Measurements from ENCODE around the gene TRMT1. TPM values are rescaled to one million over a fixed set of nuclear protein-coding genes. Genes with fewer than 3 reads are reported as not detected.

TRMT1 gene
- total RNA-seq, 4 donors from 2014 or later, result 35.1 to 46.2 (median 40.6) TPM

GRCh38 chr19:13060233-13060963 lies 56.1 kb downstream of the TRMT1 start:
- peak overlapping the region; percentile 53 for H3K4me3 ChIP-seq
- no peaks in the 10 kb centered on the region for H3K27me3 ChIP-seq
- H3K27ac ChIP-seq, result peak overlapping the region; percentile 92
- TF ChIP-seq POLR2AphosphoS5 (IDR thresholded peaks at IDR 0.05), result no peak
- no peak for TF ChIP-seq EP300 (IDR thresholded peaks at IDR 0.05)
- no peak for TF ChIP-seq CTCF (IDR thresholded peaks at IDR 0.05)
- TF ChIP-seq POLR2A (IDR thresholded peaks at IDR 0.05), result no peak
- WGBS, result 10% methylated on average over 14 of the region's 19 CpGs
- H3K9me3 ChIP-seq, result no peaks in the 10 kb centered on the region
- DNase-seq (ENCODE audit: low spot score in 2 of 2), result no peak
- no peaks in the 10 kb centered on the region for H3K36me3 ChIP-seq
- H3K4me1 ChIP-seq, result peaks cover 99% of the 10 kb centered on the region

- no peak for TF ChIP-seq EP300 (IDR thresholded peaks at IDR 0.05)
- TF ChIP-seq POLR2AphosphoS5 (IDR thresholded peaks at IDR 0.05), result no peak
- no peak for TF ChIP-seq CTCF (IDR thresholded peaks at IDR 0.05)
- TF ChIP-seq POLR2A (IDR thresholded peaks at IDR 0.05), result no peak
- no peaks in the 10 kb centered on the region for H3K36me3 ChIP-seq
- H3K4me3 ChIP-seq, result peak overlapping the region; percentile 5
- H3K27ac ChIP-seq, result peak overlapping the region; percentile 92
- H3K27me3 ChIP-seq, result no peaks in the 10 kb centered on the region
- H3K9me3 ChIP-seq, result no peaks in the 10 kb centered on the region
- 44% methylated on average over 12 of the region's 12 CpGs for WGBS
- no peak for DNase-seq (ENCODE audit: low spot score in 2 of 2)
- H3K4me1 ChIP-seq, result peaks cover 100% of the 10 kb centered on the region
Measured at GRCh38 chr19:13058951-13059660, 57.4 kb downstream of the TRMT1 start.

- TF ChIP-seq POLR2A (IDR thresholded peaks at IDR 0.05) (no peak), POLR2AphosphoS5 (IDR thresholded peaks at IDR 0.05) (no peak), CTCF (IDR thresholded peaks at IDR 0.05) (no peak), EP300 (IDR thresholded peaks at IDR 0.05) (no peak)
- WGBS, result 55% methylated on average over 2 of the region's 2 CpGs
- Histone ChIP-seq H3K27ac (peak overlapping the region; percentile 92), H3K9me3 (no peaks in the 10 kb centered on the region), H3K27me3 (no peaks in the 10 kb centered on the region), H3K36me3 (no peaks in the 10 kb centered on the region), H3K4me3 (no peak overlapping the region), H3K4me1 (peaks cover 100% of the 10 kb centered on the region)
- DNase-seq (ENCODE audit: low spot score in 2 of 2), result no peak
Measured at GRCh38 chr19:13057744-13058143, 58.8 kb downstream of the TRMT1 start.

GRCh38 chr19:13057147-13057572 lies 59.4 kb downstream of the TRMT1 start:
- Histone ChIP-seq H3K4me1 (peaks cover 100% of the 10 kb centered on the region), H3K27me3 (no peaks in the 10 kb centered on the region), H3K36me3 (no peaks in the 10 kb centered on the region), H3K27ac (peak overlapping the region; percentile 92), H3K9me3 (no peaks in the 10 kb centered on the region), H3K4me3 (peak overlapping the region; percentile 16)
- DNase-seq (ENCODE audit: low spot score in 2 of 2), result no peak
- 15% methylated on average over 15 of the region's 15 CpGs for WGBS
- TF ChIP-seq POLR2A (IDR thresholded peaks at IDR 0.05), result no peak
- no peak for TF ChIP-seq CTCF (IDR thresholded peaks at IDR 0.05)
- TF ChIP-seq EP300 (IDR thresholded peaks at IDR 0.05), result no peak
- no peak for TF ChIP-seq POLR2AphosphoS5 (IDR thresholded peaks at IDR 0.05)

- H3K27ac ChIP-seq, result peak overlapping the region; percentile 92
- peak in 1 of 3 donors; percentile 41 for TF ChIP-seq POLR2AphosphoS5 (IDR thresholded peaks at IDR 0.05)
- TF ChIP-seq CTCF (IDR thresholded peaks at IDR 0.05), result no peak
- 13% methylated on average over 17 of the region's 17 CpGs for WGBS
- H3K4me3 ChIP-seq, result peak overlapping the region; percentile 30
- H3K4me1 ChIP-seq, result peaks cover 100% of the 10 kb centered on the region
- no peaks in the 10 kb centered on the region for H3K36me3 ChIP-seq
- DNase-seq (ENCODE audit: low spot score in 2 of 2), result peak; percentile 89 to 91
- no peaks in the 10 kb centered on the region for H3K27me3 ChIP-seq
- no peaks in the 10 kb centered on the region for H3K9me3 ChIP-seq
Measured at GRCh38 chr19:13056052-13056660, 60.4 kb downstream of the TRMT1 start.
